K562 (cell line): ENCODE measurements around the gene ABCA3. TPM values are rescaled to one million over a fixed set of nuclear protein-coding genes. Genes with fewer than 3 reads are reported as not detected.
A peak's percentile ranks its signal among the peaks of the same experiment; 100 is the strongest.

Experiments
- AFF1 ChIP-seq, 2 experiments: fragments of 450-650 bp; IDR thresholded peaks; 2 replicates each; pipeline ENCODE4 v1.6.1; 2018; ENCODE audit warnings: mild to moderate bottlenecking in 2 of 2, low read depth in 1 of 2; ENCODE audit not compliant: partially characterized antibody in 2 of 2
- CREB3 ChIP-seq: fragments of 450-650 bp; conservative IDR thresholded peaks from 2 replicates; pipeline ENCODE4 v1.6.1; 2016; ENCODE audit warnings: missing genetic modification characterization, low read depth, mild to moderate bottlenecking, missing compliant biosample characterization, moderate library complexity
- E2F6 ChIP-seq, 2 experiments: IDR thresholded peaks; 2 replicates each; pipeline ENCODE4 v1.6.1; 2011; ENCODE audit warnings: borderline replicate concordance in 1 of 2, control low read depth in 1 of 2, low read depth in 1 of 2, low read length in 1 of 2, mild to moderate bottlenecking in 1 of 2, mixed read lengths in 1 of 2, moderate library complexity in 1 of 2; ENCODE audit not compliant: insufficient read depth in 1 of 2, insufficient read length in 1 of 2, poor library complexity in 1 of 2, severe bottlenecking in 1 of 2; ENCODE audit errors: extremely low read depth in 1 of 2
- GATAD2B ChIP-seq: fragments of 450-650 bp; IDR thresholded peaks from 2 replicates; pipeline ENCODE4 v1.6.1; 2017; ENCODE audit warnings: mild to moderate bottlenecking, borderline replicate concordance
- HNRNPK ChIP-seq: fragments of 200-400 bp; formaldehyde crosslinking; IDR thresholded peaks from one replicate; pipeline ENCODE4 v1.6.1; 2018; ENCODE audit warnings: mild to moderate bottlenecking, low read depth, low read length; ENCODE audit not compliant: poor library complexity, severe bottlenecking
- ILF3 ChIP-seq: fragments of 450-650 bp; IDR thresholded peaks from 2 replicates; pipeline ENCODE4 v1.6.1; 2018; ENCODE audit warnings: antibody characterized with exemption, mild to moderate bottlenecking, moderate library complexity, borderline replicate concordance
- JUN ChIP-seq, 2 experiments: sonication (generic) in 1 of 2; formaldehyde crosslinking in 1 of 2; IDR thresholded peaks; 2 replicates each; pipeline versions ENCODE4 v1.6.1 to v1.8.0; 2012 to 2022; ENCODE audit warnings: borderline replicate concordance in 2 of 2, mild to moderate bottlenecking in 2 of 2, improper control_type of control experiment in 1 of 2, low read depth in 1 of 2, low read length in 1 of 2, missing genetic modification reagents in 1 of 2
- JUND ChIP-seq, 2 experiments: IDR thresholded peaks; 2 replicates in 1 of 2; 3 replicates in 1 of 2; pipeline ENCODE4 v1.6.1; 2011; ENCODE audit warnings: borderline replicate concordance in 2 of 2, low read depth in 2 of 2, low read length in 2 of 2, improper control_type of control experiment in 1 of 2, missing biosample characterization in 1 of 2, missing genetic modification characterization in 1 of 2, missing genetic modification reagents in 1 of 2
- KAT7 ChIP-seq: sonication (generic); formaldehyde crosslinking; IDR thresholded peaks from 2 replicates; pipeline ENCODE4 v1.8.0; 2022; ENCODE audit warnings: missing genetic modification reagents, mild to moderate bottlenecking, borderline replicate concordance
- MAFF ChIP-seq: IDR thresholded peaks from 2 replicates; pipeline ENCODE4 v1.6.1; 2012; ENCODE audit warnings: low read length, improper control_type of control experiment
- MIER1 ChIP-seq: fragments of 450-650 bp; IDR thresholded peaks from 2 replicates; pipeline ENCODE4 v1.6.1; 2016; ENCODE audit warnings: antibody characterized with exemption, mild to moderate bottlenecking, low read depth
- NFATC3 ChIP-seq: fragments of 450-650 bp; IDR thresholded peaks from 2 replicates; pipeline ENCODE4 v1.6.1; 2017; ENCODE audit warnings: mild to moderate bottlenecking
- SNAPC5 ChIP-seq: fragments of 250-450 bp; sonication (Bioruptor Pico); IDR thresholded peaks from 2 replicates; pipeline ENCODE4 v1.8.0; 2021; ENCODE audit warnings: moderate library complexity, mild to moderate bottlenecking, inconsistent platforms
- SNIP1 ChIP-seq: fragments of 450-650 bp; IDR thresholded peaks from 2 replicates; pipeline ENCODE4 v1.7.1; 2017; ENCODE audit warnings: low read depth, mild to moderate bottlenecking
- SP2 ChIP-seq: IDR thresholded peaks from 2 replicates; pipeline ENCODE4 v1.6.1; 2011; ENCODE audit warnings: mild to moderate bottlenecking, low read depth, low read length, moderate library complexity; ENCODE audit not compliant: poor library complexity, severe bottlenecking; ENCODE audit errors: extremely low read depth
- ZC3H4 ChIP-seq: sonication (generic); formaldehyde crosslinking; IDR thresholded peaks from 2 replicates; pipeline ENCODE4 v1.9.0; 2021; ENCODE audit warnings: missing genetic modification reagents, borderline replicate concordance
- ZFX ChIP-seq: sonication (generic); formaldehyde crosslinking; IDR thresholded peaks from 2 replicates; pipeline ENCODE4 v1.8.0; 2022; ENCODE audit warnings: mild to moderate bottlenecking, missing genetic modification reagents, moderate library complexity
- ZNF146 ChIP-seq: IDR thresholded peaks from one replicate; pipeline ENCODE4 v1.6.1; 2018; ENCODE audit warnings: missing compliant biosample characterization; ENCODE audit not compliant: unreplicated experiment
- ZNF24 ChIP-seq: fragments of 450-650 bp; IDR thresholded peaks from 2 replicates; pipeline ENCODE4 v1.6.1; 2016
- polyA plus RNA-seq, 8 experiments: library from polyadenylated mRNA; depleted of rRNA in 4 of 8; stranded (reverse) in 5 of 8; unstranded in 3 of 8; fragments of >200 nt; fragmentation: Nextera tagmentation in 2 of 8; fragmentation: Illumina TruSeq in 1 of 8; extraction: Ambion mirVana in 2 of 8; extraction: Trizol in 1 of 8; gene quantifications; 2 replicates each; pipeline versions ENCODE4 v1.2.1 to v1.2.3, GENCODE V29; 2011 to 2014; ENCODE audit warnings: inconsistent platforms in 1 of 8, missing spikeins in 1 of 8
- total RNA-seq, 7 experiments: library from RNA; depleted of rRNA in 6 of 7; stranded (reverse); fragments of >200 nt in 6 of 7; fragmentation: Illumina TruSeq in 2 of 7; extraction: Trizol in 2 of 7; gene quantifications; 2 replicates each; pipeline versions ENCODE4 v1.2.1 to v1.2.3, GENCODE V29; 2011 to 2021; ENCODE audit warnings: low replicate concordance in 1 of 7

Gene ABCA3
- total and polyA plus RNA-seq, 9 of the 15 experiments (the other 6 are each of a cell fraction or from before 2014, with no cell fraction given) = 0.66 to 23.7 (median 6.9) TPM

GRCh38 chr16:2267913-2268666 lies 72.4 kb downstream of the ABCA3 start, which contains the start of gene RNPS1 (continued):
- TF ChIP-seq KAT7 (CRISPR knock-in tag) (no peak; the same call in 1 of the 2 replicates), HNRNPK (no peak), ZNF146 (CRISPR knock-in tag) (no peak), NFATC3 (0 out of 2 replicates have a peak, but pooled peaks have one; percentile 62), ZC3H4 (CRISPR knock-in tag) (no peak), AFF1 (IDR thresholded peaks at IDR 0.05; ENCODE audit: low read depth in 1 of 2, partially characterized antibody in 2 of 2) (peak in 1 of 2 experiments; percentile 81), ILF3 (no peak), CREB3 (tag) (no peak), JUN (IDR thresholded peaks at IDR 0.05; ENCODE audit: borderline replicate concordance, low read depth, low read length) (peak; percentile 61), JUN (CRISPR knock-in tag; IDR thresholded peaks at IDR 0.05; ENCODE audit: borderline replicate concordance) (peak; percentile 91; the same call in 1 of the 2 replicates), MAFF (no peak), E2F6 (IDR thresholded peaks at IDR 0.05; ENCODE audit: borderline replicate concordance in 1 of 2, extremely low read depth in 1 of 2, insufficient read depth in 1 of 2, insufficient read length in 1 of 2, low read depth in 1 of 2, low read length in 1 of 2, poor library complexity in 1 of 2, severe bottlenecking in 1 of 2) (peak; percentile 77 to 86), SNIP1 (no peak), ZNF24 (no peak; the same call in 1 of the 2 replicates), GATAD2B (no peak), ZFX (CRISPR knock-in tag) (peak; percentile 99), SNAPC5 (CRISPR knock-in tag) (no peak), JUND (IDR thresholded peaks at IDR 0.05; ENCODE audit: borderline replicate concordance, low read depth, low read length) (peak; percentile 75), JUND (tag; IDR thresholded peaks at IDR 0.05; ENCODE audit: borderline replicate concordance, low read depth, low read length) (no peak; the same call in 2 of the 3 replicates), SP2 (no peak), MIER1 (no peak)
